Stimulated activated naive CD8-positive, alpha-beta T cell treated with anti-CD3 and anti-CD28 coated beads, Interleukin-15, amount 100 ng/mL, for 72 hours (primary cell): Measurements from ENCODE around the gene NTM.
"Not testable (repeated sequence)": the region's sequence is repeated elsewhere in the genome, so short reads cannot be mapped to it uniquely, and the experiment has no call there.

ENCODE experiments used
- ATAC-seq: fragments of 150-1000 bp; cut with Tn5 transposase; 2 replicates; pipeline ENCODE4 v1.10.0; 2021; ENCODE audit warnings: mild to moderate bottlenecking, moderate library complexity
- DNase-seq, 2 donors: peaks; one replicate each; pipeline ENCODE4 v3.0.0; 2021 to 2022
- H3K27ac Mint-ChIP-seq, 2 donors: one replicate each; pipeline ENCODE4 v1.8.0; 2022; ENCODE audit warnings: mild to moderate bottlenecking in 2 of 2, mixed read lengths in 2 of 2, moderate library complexity in 2 of 2
- H3K27me3 Mint-ChIP-seq: one replicate; pipeline ENCODE4 v1.8.0; 2022; ENCODE audit warnings: mixed read lengths
- H3K4me1 Mint-ChIP-seq: one replicate; pipeline ENCODE4 v1.8.0; 2022; ENCODE audit warnings: mild to moderate bottlenecking, mixed read lengths
- H3K4me3 Mint-ChIP-seq, 2 donors: one replicate each; pipeline ENCODE4 v1.8.0; 2022; ENCODE audit warnings: mild to moderate bottlenecking in 2 of 2, mixed read lengths in 2 of 2, moderate library complexity in 1 of 2
- H3K9me3 Mint-ChIP-seq, 2 donors: one replicate each; pipeline ENCODE4 v1.8.0; 2022; ENCODE audit warnings: mixed read lengths in 2 of 2

Gene NTM

DNA sequence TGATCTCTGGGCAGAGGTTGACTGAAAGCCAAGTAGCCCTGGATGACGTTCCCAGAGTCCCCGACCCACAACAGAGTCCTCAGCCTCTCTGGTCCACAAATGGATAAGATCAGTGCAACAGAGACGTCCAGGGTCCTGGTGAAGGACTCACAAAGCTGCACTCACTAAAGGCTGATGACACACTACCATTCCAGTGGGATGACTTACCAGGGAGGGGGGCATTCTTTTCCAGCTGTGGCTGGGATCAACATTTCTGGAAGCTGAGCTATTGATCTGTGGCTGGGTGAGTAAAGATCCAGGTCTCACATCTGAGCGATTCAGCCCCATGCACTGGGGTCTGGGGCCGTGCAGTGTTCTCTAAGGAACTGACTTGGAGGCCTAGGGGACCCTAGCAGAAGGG is 296.2 kb downstream of the NTM start:
- no peaks in the 10 kb centered on the region for H3K9me3 Mint-ChIP-seq
- H3K27me3 Mint-ChIP-seq, result no peaks in the 10 kb centered on the region
- H3K27ac Mint-ChIP-seq, result no peak overlapping the region
- DNase-seq (no peak), ATAC-seq (no peak)
- H3K4me1 Mint-ChIP-seq, result peaks cover 8% of the 10 kb centered on the region
- H3K4me3 Mint-ChIP-seq, result no peak overlapping the region

DNA sequence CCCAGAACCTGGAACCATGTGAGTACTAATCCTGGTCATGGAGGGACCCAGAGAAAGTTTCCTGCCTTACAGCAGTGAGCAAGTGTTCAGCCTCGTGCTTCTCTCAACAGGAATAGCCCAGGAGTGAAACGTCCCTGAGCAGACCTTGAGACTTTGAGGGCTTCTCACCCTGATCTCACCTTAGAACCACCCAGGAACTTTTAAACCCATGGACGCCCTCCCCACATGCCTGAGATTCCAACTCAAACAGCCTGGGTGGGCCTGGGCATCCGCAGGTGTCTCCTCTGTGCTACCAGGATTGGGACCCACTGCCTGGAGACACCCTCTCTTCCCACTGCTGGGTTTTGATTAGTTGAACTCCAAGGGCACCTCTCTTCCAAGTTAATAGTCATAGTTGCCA is 297.2 kb downstream of the NTM start:
- no peaks in the 10 kb centered on the region for H3K27me3 Mint-ChIP-seq
- peak overlapping the region in 1 of 2 donors; percentile 13 for H3K27ac Mint-ChIP-seq
- peaks cover 8% of the 10 kb centered on the region for H3K4me1 Mint-ChIP-seq
- DNase-seq (no peak), ATAC-seq (no peak)
- H3K9me3 Mint-ChIP-seq, result no peaks in the 10 kb centered on the region
- no peak overlapping the region for H3K4me3 Mint-ChIP-seq

DNA sequence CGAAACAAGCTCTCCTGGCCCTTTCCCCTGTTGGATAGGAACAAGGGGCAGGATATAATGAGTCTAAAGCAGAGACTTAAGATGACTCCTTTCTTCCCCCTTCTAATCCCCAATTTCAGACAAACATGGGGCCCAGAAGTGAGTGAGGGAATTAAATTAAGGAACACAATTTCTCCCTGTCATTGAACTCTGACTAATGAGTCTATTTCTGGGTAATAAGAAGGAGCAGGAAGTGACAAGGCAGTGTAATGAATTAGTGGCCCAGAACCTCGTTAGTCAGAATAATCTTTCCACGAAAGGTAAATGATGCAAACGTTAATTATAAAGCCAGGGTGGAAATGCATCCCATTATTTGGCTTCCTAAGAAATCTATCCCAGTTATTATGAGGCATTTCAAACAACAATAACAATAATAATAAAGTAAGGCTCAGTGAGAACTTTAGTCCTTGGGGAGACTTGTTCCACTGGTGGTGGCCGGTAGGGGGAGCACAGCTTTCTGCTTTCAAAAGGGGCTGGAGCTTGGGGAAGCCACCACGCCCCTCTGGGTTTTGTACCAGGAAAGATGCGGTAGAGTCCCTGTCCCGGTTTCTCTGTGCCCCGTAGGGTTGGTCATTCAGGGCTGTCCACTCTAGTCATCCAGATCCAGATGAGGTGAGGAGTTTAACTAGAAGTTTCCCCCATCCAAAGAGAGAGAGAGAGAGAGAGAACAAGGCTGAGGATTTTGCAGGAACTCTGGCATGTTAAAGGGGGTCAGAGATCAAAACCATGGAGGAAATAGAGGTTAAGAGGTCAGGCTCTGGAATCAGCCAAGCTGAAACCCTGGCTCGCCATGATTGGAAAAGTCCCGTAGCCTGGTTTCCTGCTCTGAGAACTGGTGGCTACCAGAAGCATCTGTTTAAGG is 298.3 kb downstream of the NTM start:
- H3K27me3 Mint-ChIP-seq, result no peaks in the 10 kb centered on the region
- no peak overlapping the region for H3K4me3 Mint-ChIP-seq
- peaks cover 8% of the 10 kb centered on the region for H3K4me1 Mint-ChIP-seq
- no peaks in the 10 kb centered on the region for H3K9me3 Mint-ChIP-seq
- DNase-seq, result peak in 1 of 2 donors; percentile 17
- no peak overlapping the region for H3K27ac Mint-ChIP-seq
- ATAC-seq, result no peak

DNA sequence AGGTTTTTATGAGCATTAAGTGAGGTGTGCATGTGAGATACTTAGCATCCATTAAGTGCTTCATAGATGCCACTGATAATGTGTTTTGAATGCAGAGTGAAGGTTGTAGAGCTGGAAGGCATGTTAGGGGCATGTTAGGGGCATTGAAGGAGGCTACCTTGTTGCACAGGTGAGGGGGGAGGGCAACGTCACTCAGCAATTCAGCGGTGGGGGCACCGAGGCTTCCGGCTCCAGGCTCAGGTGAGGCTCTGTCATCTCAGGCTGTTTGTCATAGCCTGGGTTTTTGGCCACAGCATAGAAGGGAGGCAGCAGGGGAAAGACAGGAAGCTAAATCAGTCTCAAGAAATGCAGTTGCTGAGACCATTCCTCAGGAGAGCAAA is 299.0 kb downstream of the NTM start:
- no peaks in the 10 kb centered on the region for H3K27me3 Mint-ChIP-seq
- H3K4me1 Mint-ChIP-seq, result peaks cover 8% of the 10 kb centered on the region
- no peaks in the 10 kb centered on the region for H3K9me3 Mint-ChIP-seq
- no peak overlapping the region for H3K27ac Mint-ChIP-seq
- no peak overlapping the region for H3K4me3 Mint-ChIP-seq
- DNase-seq (no peak), ATAC-seq (no peak)

DNA sequence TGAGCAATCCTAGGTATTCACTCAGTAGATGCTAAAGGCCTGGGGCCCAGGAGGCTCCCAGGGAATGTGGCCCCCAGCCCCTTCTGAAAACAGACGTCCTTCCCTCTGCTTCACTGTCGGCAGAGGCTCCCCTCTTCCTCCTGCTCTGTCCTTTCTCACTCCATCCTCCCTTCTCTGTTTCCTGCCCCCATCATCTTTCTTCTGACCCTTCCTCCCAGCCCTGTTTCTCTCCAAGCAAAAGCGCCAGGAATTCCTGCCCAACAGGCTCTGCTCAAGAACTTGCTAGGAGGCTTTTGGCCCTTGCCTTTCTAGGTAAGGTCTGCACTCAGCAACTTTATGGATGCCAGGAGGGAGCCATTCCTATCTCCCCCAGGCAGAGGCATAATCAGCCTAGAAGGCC is 300.5 kb downstream of the NTM start:
- ATAC-seq (no peak), DNase-seq (no peak)
- Mint-ChIP-seq H3K4me3 (no peak overlapping the region), H3K27me3 (no peaks in the 10 kb centered on the region), H3K9me3 (no peaks in the 10 kb centered on the region), H3K27ac (no peak overlapping the region), H3K4me1 (peaks cover 8% of the 10 kb centered on the region)

DNA sequence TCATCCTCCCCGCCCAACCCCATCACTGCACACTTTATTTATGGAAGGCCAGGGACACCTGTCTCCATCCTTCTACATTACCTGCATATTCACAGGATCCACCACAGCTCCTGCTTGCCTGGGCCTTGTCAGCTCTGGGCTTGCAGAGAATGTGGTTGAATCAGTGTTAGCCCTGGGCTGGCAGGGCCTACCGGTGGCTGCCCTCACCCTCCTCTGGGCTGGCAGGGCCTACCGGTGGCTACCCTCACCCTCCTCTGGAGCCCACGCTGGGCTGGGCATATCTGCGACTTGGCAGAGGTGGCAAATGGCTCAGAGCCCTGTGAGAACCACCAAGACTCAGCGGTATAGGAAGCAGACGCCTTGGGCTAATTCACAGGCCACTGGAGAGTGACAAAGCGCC is 300.9 kb downstream of the NTM start:
- Mint-ChIP-seq H3K27me3 (no peaks in the 10 kb centered on the region), H3K27ac (no peak overlapping the region), H3K4me1 (peaks cover 8% of the 10 kb centered on the region), H3K4me3 (no peak overlapping the region), H3K9me3 (no peaks in the 10 kb centered on the region)
- DNase-seq (no peak), ATAC-seq (peak; percentile 22)

DNA sequence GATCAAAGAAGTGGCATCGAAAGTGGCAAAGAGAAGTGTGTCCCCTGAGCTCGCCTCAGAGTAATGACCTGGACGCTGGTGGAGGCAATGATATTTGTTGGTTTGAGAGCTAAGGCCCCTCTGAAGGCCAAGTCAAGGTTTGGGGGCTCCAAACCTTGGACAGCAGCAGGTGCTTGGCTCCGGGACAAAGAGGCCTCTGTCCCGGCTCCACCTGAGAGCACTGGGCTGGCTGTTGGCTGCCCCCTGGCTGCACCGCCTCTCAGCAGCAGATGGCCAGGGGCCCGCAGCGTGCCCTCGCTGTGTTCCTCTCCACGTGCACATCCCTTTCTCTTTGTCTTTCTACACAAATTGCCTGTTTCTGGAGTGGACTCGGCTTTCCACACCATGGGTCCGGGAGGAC is 301.3 kb downstream of the NTM start:
- H3K4me1 Mint-ChIP-seq, result peaks cover 8% of the 10 kb centered on the region
- no peak overlapping the region for H3K27ac Mint-ChIP-seq
- no peak overlapping the region for H3K4me3 Mint-ChIP-seq
- DNase-seq (no peak), ATAC-seq (peak; percentile 3)
- H3K9me3 Mint-ChIP-seq, result no peaks in the 10 kb centered on the region
- H3K27me3 Mint-ChIP-seq, result no peaks in the 10 kb centered on the region

DNA sequence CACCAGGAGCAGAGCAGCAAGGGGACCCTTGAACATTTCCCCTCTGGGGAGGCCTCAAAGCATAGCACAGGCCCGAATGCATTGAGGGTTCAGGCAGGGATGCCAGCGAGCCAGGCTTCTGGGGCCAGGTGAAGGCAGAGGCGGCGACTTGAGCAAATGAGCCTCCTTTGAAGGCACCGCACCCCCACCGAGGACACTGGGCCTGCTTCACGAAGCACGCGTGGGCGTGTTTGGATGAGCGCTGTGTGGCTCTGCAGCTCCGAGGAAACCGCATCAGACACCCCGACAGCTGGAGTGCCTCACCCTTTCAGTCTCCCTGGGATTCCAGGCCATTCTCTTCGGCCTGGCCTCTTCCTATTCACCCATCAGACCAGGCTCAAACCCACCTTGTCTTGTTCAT is 301.8 kb downstream of the NTM start:
- Mint-ChIP-seq H3K27me3 (no peaks in the 10 kb centered on the region), H3K4me1 (peaks cover 8% of the 10 kb centered on the region), H3K9me3 (no peaks in the 10 kb centered on the region), H3K27ac (no peak overlapping the region), H3K4me3 (no peak overlapping the region)
- ATAC-seq (no peak), DNase-seq (no peak)

DNA sequence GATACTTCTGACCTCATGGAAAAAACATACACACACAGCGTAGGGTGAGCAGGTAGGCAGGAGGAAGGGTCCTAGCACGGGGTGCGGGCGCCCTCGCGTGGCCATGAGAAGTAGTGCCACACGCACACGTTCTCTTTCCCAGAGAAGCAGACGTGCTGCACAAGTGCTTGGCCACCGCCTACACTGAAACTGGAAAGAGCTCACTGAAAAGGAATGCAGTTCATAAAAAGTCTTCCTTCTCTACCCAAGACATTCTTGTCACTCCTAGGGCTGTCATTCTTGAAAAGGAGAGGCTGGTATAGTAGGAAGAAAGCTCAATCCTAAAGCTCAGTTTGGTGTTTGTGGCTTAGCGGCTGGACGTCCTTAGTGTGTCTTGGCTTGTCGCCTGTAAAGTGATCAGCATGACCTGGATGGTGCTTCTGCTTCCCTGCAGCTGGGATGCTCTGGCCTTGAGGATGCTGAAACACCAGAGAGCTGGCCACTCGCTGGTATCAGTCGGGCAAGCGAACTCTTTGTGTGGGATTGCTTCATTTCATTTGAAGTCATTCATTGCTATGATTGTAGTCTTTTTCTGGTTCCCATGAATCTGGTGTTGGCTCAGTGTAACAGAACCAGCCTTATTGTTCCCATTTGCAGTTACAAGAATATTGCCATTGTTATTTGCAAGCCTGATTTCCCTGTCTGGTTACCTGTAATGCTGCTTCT is 303.8 kb downstream of the NTM start:
- no peak overlapping the region for H3K4me3 Mint-ChIP-seq

DNA sequence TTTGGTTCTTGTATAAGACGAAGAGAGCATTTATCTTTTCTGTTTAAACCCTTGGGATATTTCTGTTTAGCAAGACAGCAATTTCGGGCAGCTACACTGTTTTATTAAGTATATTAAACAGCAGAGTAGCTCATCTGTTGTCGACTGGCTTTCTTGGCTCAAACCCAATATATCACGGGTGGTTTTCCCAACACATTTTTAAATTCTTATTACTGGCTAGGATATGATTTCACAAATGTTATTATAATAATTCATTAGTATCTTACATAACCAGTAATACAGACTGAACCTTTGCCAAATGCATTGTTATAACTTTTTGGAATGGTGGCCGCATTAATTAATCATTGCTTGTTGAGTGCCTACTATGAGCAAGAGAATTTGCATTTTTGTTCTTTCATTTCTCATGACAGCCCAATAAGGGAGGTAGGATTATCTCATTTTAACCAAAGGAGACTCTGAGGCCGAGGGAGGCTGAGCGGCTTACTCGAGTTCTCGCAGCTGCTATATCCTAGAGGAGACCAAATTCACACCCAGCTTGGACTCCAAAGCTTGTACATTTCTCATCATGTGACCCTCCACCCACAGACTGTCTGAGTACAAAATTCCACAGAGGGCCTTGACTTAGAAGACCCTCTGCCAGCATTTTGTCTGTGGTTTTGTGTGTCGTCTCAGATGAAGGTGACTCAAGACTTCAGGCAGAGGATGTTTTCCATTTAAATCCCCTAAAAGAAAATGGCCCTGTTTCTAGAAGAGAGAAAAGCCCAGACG is 304.9 kb downstream of the NTM start:
- no peaks in the 10 kb centered on the region for H3K9me3 Mint-ChIP-seq
- DNase-seq (no peak), ATAC-seq (no peak)
- no peak overlapping the region for H3K4me3 Mint-ChIP-seq
- no peaks in the 10 kb centered on the region for H3K27me3 Mint-ChIP-seq
- no peak overlapping the region for H3K27ac Mint-ChIP-seq
- no peaks in the 10 kb centered on the region for H3K4me1 Mint-ChIP-seq

More for the DNA sequence above, 303.8 kb downstream of the NTM start:
- Mint-ChIP-seq H3K9me3 (no peaks in the 10 kb centered on the region), H3K4me1 (no peaks in the 10 kb centered on the region), H3K27ac (no peak overlapping the region), H3K27me3 (no peaks in the 10 kb centered on the region)
- DNase-seq (peak; percentile 44 to 51), ATAC-seq (peak; percentile 52)

DNA sequence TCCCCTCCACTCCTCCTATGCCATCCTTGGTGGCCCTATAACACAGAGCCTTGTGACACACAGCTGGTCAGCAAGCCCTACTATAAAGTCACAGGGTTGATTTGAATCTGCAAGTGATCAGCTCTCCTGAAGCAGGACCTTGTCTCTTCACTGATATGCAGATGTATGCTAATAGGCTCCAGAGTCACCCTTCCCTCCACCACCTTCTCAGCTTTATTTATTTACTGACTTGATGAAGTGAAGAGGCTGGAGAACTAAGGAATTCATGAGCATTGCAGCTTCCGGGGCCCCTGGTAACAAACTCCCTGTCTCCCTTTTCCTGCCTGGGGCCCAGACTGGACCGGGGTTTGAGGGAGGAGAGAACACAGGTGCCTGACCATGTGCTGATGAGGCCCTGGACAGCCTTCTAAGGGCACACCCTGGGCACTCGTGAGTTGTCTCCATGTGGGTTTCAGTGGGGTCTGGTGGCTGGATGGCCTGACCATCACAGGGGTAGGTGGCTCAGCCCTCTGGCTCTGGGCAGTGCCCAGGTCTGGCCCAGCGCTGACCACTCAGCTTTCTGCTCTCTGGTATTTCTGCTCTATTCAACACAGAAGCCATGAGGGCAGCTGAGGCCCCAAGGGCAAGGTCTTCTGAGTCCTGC is 307.5 kb downstream of the NTM start:
- no peak for DNase-seq
- Mint-ChIP-seq H3K4me3 (no peak overlapping the region), H3K27me3 (peaks cover 3% of the 10 kb centered on the region), H3K4me1 (no peaks in the 10 kb centered on the region), H3K9me3 (no peaks in the 10 kb centered on the region), H3K27ac (no peak overlapping the region)
- peak; percentile 15 for ATAC-seq

DNA sequence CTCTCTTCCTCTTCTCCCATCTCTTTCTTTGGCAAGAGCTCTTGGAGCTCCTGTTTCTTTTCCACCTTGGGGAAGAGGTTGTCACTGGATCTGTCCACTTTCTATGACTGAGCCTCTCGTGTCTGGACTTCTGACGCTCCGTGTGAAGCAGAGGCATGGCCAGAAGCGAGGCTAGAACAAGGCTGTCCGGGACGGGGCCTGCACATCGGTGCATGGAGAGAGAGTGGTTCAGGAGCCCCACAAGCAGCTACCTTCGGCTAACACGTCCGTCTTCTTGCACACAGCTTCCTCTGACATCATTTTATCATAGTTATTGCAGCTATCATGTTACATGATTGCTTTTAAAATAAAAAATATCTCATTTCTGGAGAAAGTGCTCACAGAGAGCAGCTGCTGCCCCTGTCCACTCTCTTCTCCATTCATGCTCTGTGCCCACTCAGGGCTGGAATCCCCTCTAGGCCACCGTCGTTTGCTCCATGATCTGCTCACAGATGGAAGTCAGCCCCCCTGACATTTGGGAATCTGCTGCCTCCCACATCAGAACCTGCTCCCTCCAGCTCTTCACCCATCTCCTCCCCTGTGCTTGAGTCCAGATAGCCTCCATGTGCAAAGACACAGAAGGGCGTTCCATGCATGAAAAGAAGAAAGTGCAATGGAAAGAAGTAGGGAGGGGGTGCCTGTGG is 308.4 kb downstream of the NTM start:
- H3K27ac Mint-ChIP-seq, result no peak overlapping the region
- H3K4me3 Mint-ChIP-seq, result no peak overlapping the region
- H3K9me3 Mint-ChIP-seq, result no peaks in the 10 kb centered on the region
- no peak for DNase-seq
- no peaks in the 10 kb centered on the region for H3K4me1 Mint-ChIP-seq
- ATAC-seq, result peak; percentile 21
- H3K27me3 Mint-ChIP-seq, result peaks cover 11% of the 10 kb centered on the region

DNA sequence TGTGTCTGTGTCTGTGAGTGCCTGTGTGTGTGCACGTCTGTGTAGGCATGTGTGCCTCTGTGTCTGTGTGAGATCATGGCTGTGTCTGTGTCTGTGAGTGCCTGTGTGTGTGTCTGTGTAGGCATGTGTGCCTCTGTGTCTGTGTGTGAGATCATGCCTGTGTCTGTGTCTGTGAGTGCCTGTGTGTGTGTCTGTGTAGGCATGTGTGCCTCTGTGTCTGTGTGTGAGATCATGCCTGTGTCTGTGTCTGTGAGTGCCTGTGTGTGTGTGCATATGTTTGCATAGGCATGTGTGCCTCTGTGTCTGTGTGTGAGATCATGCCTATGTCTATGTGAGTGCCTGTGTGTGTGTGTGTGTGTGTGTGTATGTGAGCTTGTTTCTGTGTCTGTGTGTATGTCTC is 310.0 kb downstream of the NTM start:
- H3K27ac Mint-ChIP-seq, H3K4me3 Mint-ChIP-seq, DNase-seq, H3K4me1 Mint-ChIP-seq, H3K9me3 Mint-ChIP-seq: not testable (repeated sequence)
- H3K27me3 Mint-ChIP-seq, result peaks cover 21% of the 10 kb centered on the region
- ATAC-seq, result peak; percentile 29

DNA sequence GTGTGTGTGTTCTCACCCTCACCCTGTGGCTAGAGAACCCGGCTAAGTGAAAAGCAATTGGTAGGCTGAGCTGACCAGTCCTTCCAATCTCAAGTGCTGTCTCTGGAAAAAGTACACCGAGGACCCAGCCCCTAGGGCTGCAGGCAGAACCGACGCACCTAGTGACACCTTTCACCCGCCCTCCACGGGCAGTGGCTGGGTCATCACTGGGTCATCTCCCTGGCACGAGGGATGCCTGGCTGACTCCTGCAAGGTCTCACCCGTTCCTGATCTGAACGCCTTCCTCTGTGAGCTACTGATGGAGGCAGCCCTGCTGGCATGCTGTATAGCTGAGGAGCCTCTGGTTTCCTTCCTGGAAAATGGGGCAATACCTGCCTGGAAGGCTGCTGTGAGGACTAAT is 311.5 kb downstream of the NTM start:
- DNase-seq (no peak), ATAC-seq (no peak)
- Mint-ChIP-seq H3K27ac (no peak overlapping the region), H3K27me3 (peaks cover 33% of the 10 kb centered on the region), H3K9me3 (no peaks in the 10 kb centered on the region), H3K4me3 (no peak overlapping the region), H3K4me1 (no peaks in the 10 kb centered on the region)

DNA sequence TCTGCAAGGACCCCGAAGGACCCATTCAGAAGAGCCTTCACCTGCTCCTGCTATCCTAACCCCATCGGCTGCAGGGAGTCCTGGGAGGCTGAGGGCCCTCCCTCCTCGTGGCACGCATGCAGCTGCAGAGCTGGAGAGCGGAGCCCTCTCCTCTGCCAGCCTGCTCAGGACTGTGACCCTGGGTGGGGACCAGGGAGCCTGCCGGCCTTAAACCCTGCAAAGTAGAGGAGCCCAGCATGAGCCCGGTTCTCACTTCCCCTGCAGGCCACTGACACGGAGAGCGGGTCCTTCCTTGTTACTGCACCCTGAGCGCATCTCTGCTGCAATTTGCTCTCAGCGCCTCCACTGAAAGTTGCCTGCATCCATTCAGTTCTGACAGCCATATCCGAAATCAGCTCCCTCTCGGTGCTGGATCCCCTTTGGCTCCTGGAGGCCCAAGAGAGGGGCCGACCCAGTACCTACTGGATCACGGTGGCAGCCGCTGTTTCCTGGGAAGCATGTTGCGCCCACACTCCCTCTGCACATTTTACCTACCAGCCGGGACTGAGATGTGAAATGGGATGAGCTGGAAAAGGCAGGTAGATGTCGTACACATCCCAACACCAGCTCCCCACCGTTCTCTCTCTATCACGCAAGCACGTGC is 312.1 kb downstream of the NTM start:
- Mint-ChIP-seq H3K9me3 (no peaks in the 10 kb centered on the region), H3K27ac (no peak overlapping the region), H3K4me3 (no peak overlapping the region), H3K27me3 (peaks cover 33% of the 10 kb centered on the region), H3K4me1 (no peaks in the 10 kb centered on the region)
- ATAC-seq (no peak), DNase-seq (no peak)
